ENCODE measurements around the gene C1QTNF8.

- TF ChIP-seq GABPA (IDR thresholded peaks at IDR 0.05; ENCODE audit: low read depth): no peak
- no peak for TF ChIP-seq CTCF (IDR thresholded peaks at IDR 0.05; ENCODE audit: insufficient read depth, low read length)
- no peak for TF ChIP-seq POLR2AphosphoS5 (IDR thresholded peaks at IDR 0.05; ENCODE audit: low read depth)
These were observed 24.5 kb upstream of the C1QTNF8 start for GRCh38 chr16:1120577-1120941.
